A673 (cell line): Measurements from ENCODE around the gene PRR5. TPM values are rescaled to one million over a fixed set of nuclear protein-coding genes. Genes with fewer than 3 reads are reported as not detected.

Experiments
- BruUV-seq: library from RNA; stranded (reverse); fragments of 400-500 nt; replicated peaks from 2 replicates; lab custom pipeline; 2021; lab: Mats Ljungman, UMichigan
- CTCF ChIA-PET: fragments of 300-600 bp; sonication (Branson Sonifier 250); formaldehyde crosslinking; loops from one replicate; lab custom pipeline; 2022; ENCODE audit warnings: antibody characterized with exemption; lab: Charles Lee
- POLR2A ChIA-PET: fragments of 300-600 bp; sonication (Branson Sonifier 250); formaldehyde crosslinking; loops from one replicate; lab custom pipeline; 2022; ENCODE audit warnings: antibody characterized with exemption; ENCODE audit not compliant: low non-redundant PET; lab: Charles Lee
- DNase-seq: peaks from one replicate; pipeline ENCODE4 v3.0.0-alpha.2; 2015; ENCODE audit warnings: low spot score
- H3K27ac ChIP-seq: fragments of 200-600 bp; sonication (generic); 2 replicates; pipeline ENCODE4 v1.5.1; 2016; ENCODE audit warnings: mixed run types, low read depth, mild to moderate bottlenecking, mixed read lengths, antibody characterized with exemption, low read length; ENCODE audit not compliant: poor library complexity, severe bottlenecking
- H3K27me3 ChIP-seq: fragments of 200-600 bp; sonication (generic); replicated peaks from 2 replicates; pipeline ENCODE4 v1.6.1; 2017; ENCODE audit warnings: mixed run types, low read depth, mild to moderate bottlenecking, mixed read lengths, antibody characterized with exemption, low read length; ENCODE audit not compliant: insufficient read depth, poor library complexity
- H3K36me3 ChIP-seq: fragments of 200-600 bp; sonication (generic); 2 replicates; pipeline ENCODE4 v1.6.1; 2016; ENCODE audit warnings: mixed run types, mild to moderate bottlenecking, mixed read lengths, antibody characterized with exemption, low read length; ENCODE audit not compliant: insufficient read depth, poor library complexity, severe bottlenecking
- H3K4me1 ChIP-seq: fragments of 200-600 bp; sonication (generic); 2 replicates; pipeline ENCODE4 v1.6.1; 2017; ENCODE audit warnings: mixed run types, mild to moderate bottlenecking, mixed read lengths, antibody characterized with exemption, low read length; ENCODE audit not compliant: insufficient read depth, poor library complexity, severe bottlenecking
- H3K4me3 ChIP-seq: fragments of 200-600 bp; sonication (generic); 2 replicates; pipeline ENCODE4 v1.5.1; 2016; ENCODE audit warnings: low read depth, mixed run types, mild to moderate bottlenecking, mixed read lengths, low read length; ENCODE audit not compliant: poor library complexity, severe bottlenecking
- H3K9me3 ChIP-seq: fragments of 200-600 bp; sonication (generic); 2 replicates; pipeline ENCODE4 v1.6.1; 2016; ENCODE audit warnings: mixed run types, low read depth, mild to moderate bottlenecking, mixed read lengths, antibody characterized with exemption, low read length; ENCODE audit not compliant: poor library complexity, severe bottlenecking
- EZH2 ChIP-seq: fragments of 200-600 bp; sonication (generic); IDR thresholded peaks from 2 replicates; pipeline ENCODE4 v1.6.1; 2017; ENCODE audit warnings: borderline replicate concordance, low read depth, mild to moderate bottlenecking, mixed read lengths, antibody characterized with exemption, low read length; ENCODE audit not compliant: poor library complexity, severe bottlenecking
- intact Hi-C: fragments of 100-400 bp; cut with micrococcal nuclease; formaldehyde crosslinking; loops from one replicate; pipeline ENCODE4 v1.10.0; 2022; ENCODE audit not compliant: unreplicated experiment
- total RNA-seq: library from RNA; stranded (reverse); gene quantifications from 2 replicates; pipeline ENCODE4 v1.2.3, GENCODE V29; 2021
- TF ChIP-seq, protein P1 (sequence below): fragments of 300-800, 200-600 bp; sonication (generic); conservative IDR thresholded peaks from 2 replicates; pipeline ENCODE4 v1.5.1; 2017; ENCODE audit warnings: low read depth, mild to moderate bottlenecking, antibody characterized with exemption, low read length, moderate library complexity, mixed read lengths

The PRR5 gene
- total RNA-seq, 1 experiment from 2014 or later: 17.9 TPM

GRCh38 chr22:44732661-44733060 is 30.7 kb downstream of the PRR5 start:
- Histone ChIP-seq H3K36me3 (no peaks in the 10 kb centered on the region), H3K4me3 (no peak overlapping the region), H3K27me3 (peaks cover 17% of the 10 kb centered on the region), H3K4me1 (no peaks in the 10 kb centered on the region), H3K9me3 (no peaks in the 10 kb centered on the region), H3K27ac (no peak overlapping the region)
- no TSS peak for BruUV-seq
- TF ChIP-seq, protein P1, sequence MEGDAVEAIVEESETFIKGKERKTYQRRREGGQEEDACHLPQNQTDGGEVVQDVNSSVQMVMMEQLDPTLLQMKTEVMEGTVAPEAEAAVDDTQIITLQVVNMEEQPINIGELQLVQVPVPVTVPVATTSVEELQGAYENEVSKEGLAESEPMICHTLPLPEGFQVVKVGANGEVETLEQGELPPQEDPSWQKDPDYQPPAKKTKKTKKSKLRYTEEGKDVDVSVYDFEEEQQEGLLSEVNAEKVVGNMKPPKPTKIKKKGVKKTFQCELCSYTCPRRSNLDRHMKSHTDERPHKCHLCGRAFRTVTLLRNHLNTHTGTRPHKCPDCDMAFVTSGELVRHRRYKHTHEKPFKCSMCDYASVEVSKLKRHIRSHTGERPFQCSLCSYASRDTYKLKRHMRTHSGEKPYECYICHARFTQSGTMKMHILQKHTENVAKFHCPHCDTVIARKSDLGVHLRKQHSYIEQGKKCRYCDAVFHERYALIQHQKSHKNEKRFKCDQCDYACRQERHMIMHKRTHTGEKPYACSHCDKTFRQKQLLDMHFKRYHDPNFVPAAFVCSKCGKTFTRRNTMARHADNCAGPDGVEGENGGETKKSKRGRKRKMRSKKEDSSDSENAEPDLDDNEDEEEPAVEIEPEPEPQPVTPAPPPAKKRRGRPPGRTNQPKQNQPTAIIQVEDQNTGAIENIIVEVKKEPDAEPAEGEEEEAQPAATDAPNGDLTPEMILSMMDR: no peak
- TF ChIP-seq EZH2: no peak
- no peak for DNase-seq
- POLR2A ChIA-PET: interaction anchor here (0.6 kb wide), 1 partner anchor 1083 kb away, joined by 3 read pairs; no protein-coding TSS in a partner anchor
- CTCF ChIA-PET: no interaction called here
- intact Hi-C loops: no loop called here

DNA sequence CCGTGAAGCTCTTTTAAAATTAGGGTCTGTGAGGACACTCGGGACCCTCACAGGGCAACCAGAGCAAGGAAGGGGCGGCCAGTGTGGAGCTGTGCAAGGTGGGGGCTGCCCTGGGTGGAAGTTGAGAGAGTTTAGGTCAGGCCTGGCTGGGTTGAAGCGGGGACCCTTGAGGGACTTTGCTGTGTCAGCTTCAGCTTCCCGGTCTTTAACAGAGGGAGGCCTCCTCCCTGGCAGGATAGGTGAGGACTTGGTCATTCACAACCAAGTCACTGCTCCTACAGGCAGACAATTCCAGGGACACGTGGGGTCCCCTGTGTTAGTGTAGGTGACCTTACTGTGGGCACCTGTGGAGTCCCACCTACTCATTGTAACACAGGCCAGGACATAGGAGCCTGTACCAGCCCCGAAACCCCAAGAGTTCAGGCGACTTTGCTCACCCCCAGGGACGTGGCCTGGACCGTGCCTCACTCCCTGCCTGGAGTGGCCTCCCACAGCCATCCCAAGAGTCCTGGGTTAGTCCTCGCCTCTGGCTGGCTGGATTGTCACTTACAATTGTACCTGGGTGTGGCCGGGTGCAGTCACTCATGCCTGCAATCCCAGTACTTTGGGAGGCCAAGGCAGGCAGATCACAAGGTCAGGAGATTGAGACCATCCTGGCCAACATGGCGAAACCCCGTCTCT is 31.6 kb downstream of the PRR5 start:
- BruUV-seq: no TSS peak
- no peak overlapping the region for H3K27ac ChIP-seq
- no peak for DNase-seq
- no peaks in the 10 kb centered on the region for H3K9me3 ChIP-seq
- intact Hi-C loops: no loop called here
- H3K27me3 ChIP-seq: peaks cover 26% of the 10 kb centered on the region
- H3K4me3 ChIP-seq: no peak overlapping the region
- H3K36me3 ChIP-seq: no peaks in the 10 kb centered on the region
- TF ChIP-seq, protein P1: no peak
- no peak for TF ChIP-seq EZH2
- CTCF ChIA-PET: no interaction called here
- H3K4me1 ChIP-seq: no peaks in the 10 kb centered on the region
- POLR2A ChIA-PET: no interaction called here

GRCh38 chr22:44734278-44734677 is 32.3 kb downstream of the PRR5 start:
- CTCF ChIA-PET: no interaction called here

More at GRCh38 chr22:44734278-44734677, 32.3 kb downstream of the PRR5 start:
- no peak for DNase-seq
- intact Hi-C loops: no loop called here
- POLR2A ChIA-PET: no interaction called here
- no peak for TF ChIP-seq EZH2
- TF ChIP-seq, protein P1: no peak
- Histone ChIP-seq H3K9me3 (no peaks in the 10 kb centered on the region), H3K4me3 (no peak overlapping the region), H3K36me3 (no peaks in the 10 kb centered on the region), H3K27me3 (peaks cover 33% of the 10 kb centered on the region), H3K27ac (no peak overlapping the region), H3K4me1 (no peaks in the 10 kb centered on the region)
- BruUV-seq: no TSS peak
